ENCODE results near the gene SH3BP1. TPM values are rescaled to one million over a fixed set of nuclear protein-coding genes. Genes with fewer than 3 reads are reported as not detected.
A peak's percentile ranks its signal among the peaks of the same experiment; 100 is the strongest.

Gene SH3BP1
- polyA plus RNA-seq, 3 donors, result 20.0 to 214 (median 20.0) TPM

- Histone ChIP-seq H3K27me3 (ENCODE audit: control insufficient read depth in 2 of 2, insufficient read depth in 2 of 2, low read length in 2 of 2) (no peaks in the 10 kb centered on the region), H3K36me3 (replicated peaks in 1 of 2; ENCODE audit: control insufficient read depth in 1 of 2, insufficient read depth in 2 of 2, low read length in 2 of 2) (peaks cover 71 to 87% of the 10 kb centered on the region in 2 donors), H3K27ac (ENCODE audit: low read depth in 1 of 2, low read length in 2 of 2) (no peak overlapping the region), H3K79me2 (ENCODE audit: insufficient read depth, low read length) (peaks cover 1% of the 10 kb centered on the region), H4K20me1 (ENCODE audit: insufficient read depth, low read length) (peaks cover 6% of the 10 kb centered on the region), H3K4me1 (ENCODE audit: control insufficient read depth in 1 of 2, insufficient read depth in 2 of 2, low read length in 2 of 2) (no peaks in the 10 kb centered on the region), H3K4me3 (replicated peaks in 1 of 3; ENCODE audit: low read depth in 2 of 3, low read length in 3 of 3) (no peak overlapping the region), H2AFZ (ENCODE audit: insufficient read depth, low read depth, low read length, poor library complexity, severe bottlenecking) (no peak overlapping the region), H3K4me2 (replicated peaks; ENCODE audit: extremely low read depth, low read length, poor library complexity, severe bottlenecking) (no peak overlapping the region), H3K9ac (ENCODE audit: insufficient read depth, low read length, poor library complexity, severe bottlenecking) (no peak overlapping the region), H3K9me3 (replicated peaks in 1 of 2; ENCODE audit: control insufficient read depth in 1 of 2, insufficient read depth in 1 of 2, low read length in 2 of 2) (no peaks in the 10 kb centered on the region)
- no peaks in the 10 kb centered on the region for H3K9me3 Mint-ChIP-seq
- H3K36me3 Mint-ChIP-seq, result peaks cover 69 to 95% of the 10 kb centered on the region in 2 donors
- peak in 1 of 3 donors; percentile 9 for DNase-seq
- no peak overlapping the region for H3K4me3 Mint-ChIP-seq
- intact Hi-C loops (cut with micrococcal nuclease), result no loop called here
- 96% methylated on average over 10 of the region's 14 CpGs for WGBS (ENCODE audit: insufficient coverage)
- peaks cover 2% of the 10 kb centered on the region for H3K4me1 Mint-ChIP-seq
- peaks cover 0 to 1% (median 0%) of the 10 kb centered on the region in 3 donors for H3K27me3 Mint-ChIP-seq (ENCODE audit: low read depth in 3 of 3)
- TF ChIP-seq, protein P1, sequence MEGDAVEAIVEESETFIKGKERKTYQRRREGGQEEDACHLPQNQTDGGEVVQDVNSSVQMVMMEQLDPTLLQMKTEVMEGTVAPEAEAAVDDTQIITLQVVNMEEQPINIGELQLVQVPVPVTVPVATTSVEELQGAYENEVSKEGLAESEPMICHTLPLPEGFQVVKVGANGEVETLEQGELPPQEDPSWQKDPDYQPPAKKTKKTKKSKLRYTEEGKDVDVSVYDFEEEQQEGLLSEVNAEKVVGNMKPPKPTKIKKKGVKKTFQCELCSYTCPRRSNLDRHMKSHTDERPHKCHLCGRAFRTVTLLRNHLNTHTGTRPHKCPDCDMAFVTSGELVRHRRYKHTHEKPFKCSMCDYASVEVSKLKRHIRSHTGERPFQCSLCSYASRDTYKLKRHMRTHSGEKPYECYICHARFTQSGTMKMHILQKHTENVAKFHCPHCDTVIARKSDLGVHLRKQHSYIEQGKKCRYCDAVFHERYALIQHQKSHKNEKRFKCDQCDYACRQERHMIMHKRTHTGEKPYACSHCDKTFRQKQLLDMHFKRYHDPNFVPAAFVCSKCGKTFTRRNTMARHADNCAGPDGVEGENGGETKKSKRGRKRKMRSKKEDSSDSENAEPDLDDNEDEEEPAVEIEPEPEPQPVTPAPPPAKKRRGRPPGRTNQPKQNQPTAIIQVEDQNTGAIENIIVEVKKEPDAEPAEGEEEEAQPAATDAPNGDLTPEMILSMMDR (IDR thresholded peaks at IDR 0.05), result no peak
- H3K27ac Mint-ChIP-seq, result peak overlapping the region in 2 of 7 donors; percentile 20 to 45
Measured at GRCh38 chr22:37618072-37618656, 21.3 kb upstream of the SH3BP1 start.

- no peaks in the 10 kb centered on the region for H3K27me3 ChIP-seq (ENCODE audit: control insufficient read depth in 2 of 2, insufficient read depth in 2 of 2, low read length in 2 of 2)
- H2AFZ ChIP-seq (ENCODE audit: insufficient read depth, low read depth, low read length, poor library complexity, severe bottlenecking), result no peak overlapping the region
- peaks cover 9% of the 10 kb centered on the region for H4K20me1 ChIP-seq (ENCODE audit: insufficient read depth, low read length)
- H3K9me3 ChIP-seq (replicated peaks in 1 of 2; ENCODE audit: control insufficient read depth in 1 of 2, insufficient read depth in 1 of 2, low read length in 2 of 2), result no peaks in the 10 kb centered on the region
- H3K4me3 ChIP-seq (replicated peaks in 1 of 3; ENCODE audit: low read depth in 2 of 3, low read length in 3 of 3), result no peak overlapping the region
- DNase-seq, result no peak
- no peaks in the 10 kb centered on the region for H3K9me3 Mint-ChIP-seq
- H3K27ac ChIP-seq (ENCODE audit: low read depth in 1 of 2, low read length in 2 of 2), result no peak overlapping the region
- H3K36me3 ChIP-seq (replicated peaks in 1 of 2; ENCODE audit: control insufficient read depth in 1 of 2, insufficient read depth in 2 of 2, low read length in 2 of 2), result peaks cover 73 to 89% of the 10 kb centered on the region in 2 donors
- H3K27ac Mint-ChIP-seq, result peak overlapping the region in 3 of 7 donors; percentile 20 to 45 (median 37)
- H3K4me1 Mint-ChIP-seq, result peaks cover 1% of the 10 kb centered on the region
- no peaks in the 10 kb centered on the region for H3K79me2 ChIP-seq (ENCODE audit: insufficient read depth, low read length)
- intact Hi-C loops (cut with micrococcal nuclease), result no loop called here
- no peak overlapping the region for H3K9ac ChIP-seq (ENCODE audit: insufficient read depth, low read length, poor library complexity, severe bottlenecking)
- 97% methylated on average over 6 of the region's 6 CpGs for WGBS (ENCODE audit: insufficient coverage)
- H3K4me1 ChIP-seq (ENCODE audit: control insufficient read depth in 1 of 2, insufficient read depth in 2 of 2, low read length in 2 of 2), result peaks cover 1 to 2% of the 10 kb centered on the region in 2 donors
- no peak overlapping the region for H3K4me2 ChIP-seq (replicated peaks; ENCODE audit: extremely low read depth, low read length, poor library complexity, severe bottlenecking)
- H3K27me3 Mint-ChIP-seq (ENCODE audit: low read depth in 3 of 3), result peaks cover 0 to 1% (median 0%) of the 10 kb centered on the region in 3 donors
- peaks cover 69 to 92% of the 10 kb centered on the region in 2 donors for H3K36me3 Mint-ChIP-seq
- H3K4me3 Mint-ChIP-seq, result no peak overlapping the region
- TF ChIP-seq, protein P1 (IDR thresholded peaks at IDR 0.05), result no peak
Measured at GRCh38 chr22:37618674-37619073, 20.8 kb upstream of the SH3BP1 start.

Data from CD14-positive monocyte (primary cell).